ENCODE measurements around the gene CRISP1.
"Not testable (repeated sequence)": the region's sequence is repeated elsewhere in the genome, so short reads cannot be mapped to it uniquely, and the experiment has no call there.

The CRISP1 gene, protein sequence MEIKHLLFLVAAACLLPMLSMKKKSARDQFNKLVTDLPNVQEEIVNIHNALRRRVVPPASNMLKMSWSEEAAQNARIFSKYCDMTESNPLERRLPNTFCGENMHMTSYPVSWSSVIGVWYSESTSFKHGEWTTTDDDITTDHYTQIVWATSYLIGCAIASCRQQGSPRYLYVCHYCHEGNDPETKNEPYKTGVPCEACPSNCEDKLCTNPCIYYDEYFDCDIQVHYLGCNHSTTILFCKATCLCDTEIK

GRCh38 chr6:49866485-49866943 lies at the start of gene CRISP1:
TSS of gene CRISP1 (minus strand) at chr6:49866535. CDS start at chr6:49857400, 9,135 bp downstream.
- DNase-seq = no peak

- DNase-seq = no peak
Observed at GRCh38 chr6:49915035-49915434, 48.7 kb upstream of the CRISP1 start.

- no peak for DNase-seq
Observed at GRCh38 chr6:49913636-49914375, 47.5 kb upstream of the CRISP1 start.

- no peak for DNase-seq
Observed at GRCh38 chr6:49912196-49912595, 45.9 kb upstream of the CRISP1 start.

DNA sequence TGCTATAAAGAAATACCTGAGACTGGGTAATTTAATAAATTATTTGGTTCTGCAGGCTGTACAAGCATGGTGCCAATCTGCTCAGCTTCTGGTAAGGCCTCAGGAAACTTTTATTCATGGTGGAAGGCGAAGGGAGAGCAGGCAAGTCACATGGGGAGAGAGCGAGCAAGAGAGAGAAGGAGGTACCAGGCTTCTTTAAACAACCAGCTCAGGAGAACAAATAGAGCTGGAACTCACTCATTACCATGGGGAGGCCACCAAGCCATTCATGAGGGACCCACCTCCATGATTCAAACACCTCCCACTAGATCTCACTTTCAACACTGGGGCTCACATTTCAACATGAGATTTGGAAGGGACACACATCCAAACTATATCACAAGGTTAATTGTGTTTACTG lies 44.9 kb upstream of the CRISP1 start:
- DNase-seq = no peak

DNA sequence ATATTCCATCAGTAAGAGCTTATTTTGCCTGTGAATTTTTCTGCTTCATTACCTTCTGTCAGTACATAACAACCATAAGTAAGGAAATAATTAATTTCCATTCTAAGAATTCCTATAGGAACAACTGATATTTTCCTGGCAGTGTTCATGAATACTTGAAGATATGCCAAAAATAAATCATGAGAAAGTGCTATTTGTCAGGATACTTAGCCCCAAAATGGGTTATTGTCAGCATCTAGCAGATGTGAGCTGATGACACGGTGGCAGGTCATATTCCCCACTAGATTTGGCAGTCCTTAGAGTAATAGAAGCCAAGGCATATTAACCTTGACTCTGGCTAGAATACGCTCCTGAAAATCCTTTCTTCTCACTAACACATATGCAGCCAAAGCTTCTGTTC lies 43.2 kb upstream of the CRISP1 start:
- DNase-seq = no peak

DNA sequence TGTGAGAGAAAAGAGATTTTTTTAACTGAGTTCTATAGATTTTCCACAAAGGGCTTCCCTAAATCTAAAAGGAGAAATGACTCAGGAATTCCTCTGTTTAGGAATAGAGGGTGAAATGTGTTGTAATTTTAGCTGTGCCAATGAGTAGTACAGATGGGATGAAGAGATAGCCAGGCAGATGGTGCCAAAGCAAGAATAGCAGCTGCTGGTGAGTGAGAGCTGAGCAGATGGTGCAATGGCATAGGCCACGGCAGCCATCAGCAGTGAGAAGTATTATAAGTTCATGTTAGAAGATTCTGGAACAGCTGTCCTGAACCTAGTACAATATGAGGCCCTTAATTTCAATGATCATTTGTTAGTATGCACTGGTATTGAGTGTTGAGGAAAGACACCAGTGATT lies 40.2 kb upstream of the CRISP1 start:
- no peak for DNase-seq

DNA sequence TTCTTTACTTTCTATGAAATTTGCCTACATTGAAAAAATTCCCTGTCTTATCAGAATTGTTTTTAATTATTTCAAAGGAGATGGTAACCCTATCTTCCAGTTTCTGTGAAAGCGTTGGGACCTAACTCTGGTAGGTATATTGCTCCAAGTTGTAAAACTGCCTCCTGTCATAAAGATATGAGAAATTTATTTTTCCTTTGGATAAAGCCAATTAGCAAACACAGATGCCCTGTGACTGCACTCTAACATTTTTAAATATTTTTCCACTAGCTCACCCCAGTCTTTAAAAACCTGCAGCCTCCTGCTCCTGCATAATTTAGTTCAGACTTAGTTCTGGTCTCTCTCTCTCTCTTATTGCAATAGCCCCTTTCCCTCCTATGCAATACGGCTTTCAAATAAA lies 39.0 kb upstream of the CRISP1 start:
- DNase-seq = no peak

DNA sequence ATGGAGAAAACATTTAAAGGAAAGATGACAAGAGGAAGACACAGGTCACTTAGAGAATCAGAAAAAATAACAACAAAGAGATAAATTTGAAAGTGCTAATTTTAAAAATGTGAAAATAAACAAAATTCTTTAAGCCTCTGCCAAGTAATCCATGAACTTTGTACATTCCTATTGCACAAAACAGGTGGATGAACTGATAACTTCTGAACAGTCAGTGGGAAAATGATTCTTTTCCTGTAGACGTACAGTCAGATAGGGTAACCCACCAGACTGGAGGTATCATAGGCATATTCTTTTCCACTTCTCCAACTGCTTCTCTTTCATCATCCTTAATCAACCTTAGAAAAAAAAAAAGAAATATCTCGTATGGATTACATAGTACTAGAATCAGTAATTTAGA lies 36.5 kb upstream of the CRISP1 start:
- no peak for DNase-seq

- DNase-seq = no peak
Observed at GRCh38 chr6:49898904-49899566, 32.7 kb upstream of the CRISP1 start.

DNA sequence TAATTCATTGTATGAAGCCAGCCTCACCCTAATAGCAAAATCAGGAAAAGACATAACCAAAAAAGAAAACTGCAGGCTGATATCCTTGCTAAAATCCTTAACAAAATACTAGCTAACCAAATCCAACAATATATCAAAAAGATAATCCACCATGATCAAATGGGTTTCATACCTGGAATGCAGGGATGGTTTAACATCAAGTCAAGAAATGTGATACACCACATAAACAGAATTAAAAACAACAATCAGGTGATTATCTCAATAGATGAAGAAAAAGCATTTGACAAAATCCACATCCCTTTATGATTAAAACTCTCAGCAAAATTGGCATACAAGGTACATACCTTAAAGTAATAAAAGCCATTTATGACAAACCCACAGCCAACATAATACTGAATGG lies 29.2 kb upstream of the CRISP1 start:
- not testable (repeated sequence) for DNase-seq

DNA sequence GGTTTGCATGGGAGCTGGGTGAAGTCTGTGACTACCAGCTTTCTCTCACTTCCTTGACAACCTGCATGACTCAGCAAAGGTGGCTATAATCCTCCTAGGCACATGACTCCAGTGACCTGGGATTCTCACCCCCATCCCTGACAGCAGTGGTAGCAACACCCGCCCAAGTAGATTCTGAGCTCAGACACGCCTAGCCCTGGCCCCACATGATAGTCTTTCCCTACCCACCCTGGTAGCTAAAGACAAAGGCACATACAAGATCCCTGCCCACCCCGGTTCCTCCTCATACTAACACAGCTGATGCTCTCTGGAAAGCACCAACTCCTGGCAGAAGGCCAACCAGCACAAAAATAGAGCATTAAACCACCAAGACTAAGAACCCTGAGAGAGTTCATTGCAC lies 25.9 kb upstream of the CRISP1 start:
- no peak for DNase-seq

DNA sequence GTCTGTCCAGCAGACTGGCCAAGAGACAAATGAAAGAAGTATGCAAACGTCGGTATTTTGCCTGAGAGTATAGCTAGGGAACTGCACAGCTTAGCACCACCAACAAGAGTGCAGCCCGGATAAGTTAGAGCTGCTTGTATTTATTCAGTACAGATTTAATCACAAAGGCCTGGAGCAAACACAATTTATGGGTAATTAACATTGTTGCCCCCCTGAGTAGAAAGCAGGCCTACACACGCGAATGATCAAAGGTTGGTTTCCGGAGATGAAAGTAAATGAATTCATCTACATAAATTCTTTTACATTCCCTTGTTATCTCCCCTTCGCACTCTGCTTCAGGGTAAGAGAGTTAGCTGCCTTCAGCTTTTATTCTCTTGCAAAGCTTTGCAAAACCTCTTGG lies 24.7 kb upstream of the CRISP1 start:
- no peak for DNase-seq

GRCh38 chr6:49888742-49889431 lies 22.6 kb upstream of the CRISP1 start:
- no peak for DNase-seq

GRCh38 chr6:49868951-49869529 lies 2.7 kb upstream of the CRISP1 start:
- DNase-seq = no peak

DNA sequence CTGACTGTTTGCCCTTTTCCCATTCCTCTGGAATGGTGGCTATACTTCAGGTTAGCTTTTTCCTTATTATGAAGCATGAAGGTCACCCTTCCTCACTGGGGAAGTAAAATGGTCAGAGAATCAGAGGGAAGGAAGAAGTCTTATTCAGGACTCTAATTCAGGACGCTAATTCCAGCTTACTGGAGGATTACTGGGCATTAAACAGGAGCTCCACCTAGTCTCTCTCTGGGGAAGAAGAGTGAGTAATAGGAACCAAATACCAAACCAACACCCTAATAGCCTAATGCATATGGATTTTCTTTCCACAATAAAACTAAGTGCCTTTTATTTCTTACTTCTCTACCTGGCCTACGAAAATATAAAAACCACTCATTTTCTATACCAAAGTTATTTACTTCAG lies 10.1 kb downstream of the CRISP1 start:
- DNase-seq = no peak

DNA sequence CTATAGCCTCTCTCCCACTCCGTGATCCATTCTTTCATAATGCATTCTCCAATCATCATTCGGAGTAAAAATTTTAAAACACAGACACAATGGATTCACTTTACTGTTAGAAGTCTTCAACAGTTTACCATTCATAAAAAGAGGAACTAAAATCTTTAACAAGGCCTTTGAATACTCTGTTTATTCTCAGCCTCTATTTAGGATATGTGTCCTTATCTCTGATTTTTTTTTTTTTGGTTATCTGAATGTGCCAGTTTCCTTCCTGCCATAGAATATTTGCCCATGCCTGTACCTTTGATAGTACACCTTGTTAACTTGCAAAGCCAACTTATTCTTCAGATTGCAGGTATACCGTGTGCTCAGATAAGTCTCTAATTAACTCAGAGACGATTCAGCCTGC lies 11.1 kb downstream of the CRISP1 start:
- no peak for DNase-seq

GRCh38 chr6:49852975-49853374 lies 13.4 kb downstream of the CRISP1 start:
- no peak for DNase-seq

GRCh38 chr6:49849213-49849907 lies 17.0 kb downstream of the CRISP1 start:
- DNase-seq = no peak

- DNase-seq = no peak
Observed at GRCh38 chr6:49847673-49848072, 18.7 kb downstream of the CRISP1 start.

GRCh38 chr6:49847014-49847413 lies 19.3 kb downstream of the CRISP1 start:
- no peak for DNase-seq

GRCh38 chr6:49841424-49841823 lies 24.9 kb downstream of the CRISP1 start:
- DNase-seq = no peak
